GM12872 (cell line): ENCODE results near the gene POP7.

Experiments used
- CTCF ChIP-seq: IDR thresholded peaks from 3 replicates; pipeline ENCODE4 v1.5.1; 2011; ENCODE audit warnings: low read depth, mild to moderate bottlenecking, low read length, moderate library complexity; ENCODE audit not compliant: insufficient read depth

POP7 gene

DNA sequence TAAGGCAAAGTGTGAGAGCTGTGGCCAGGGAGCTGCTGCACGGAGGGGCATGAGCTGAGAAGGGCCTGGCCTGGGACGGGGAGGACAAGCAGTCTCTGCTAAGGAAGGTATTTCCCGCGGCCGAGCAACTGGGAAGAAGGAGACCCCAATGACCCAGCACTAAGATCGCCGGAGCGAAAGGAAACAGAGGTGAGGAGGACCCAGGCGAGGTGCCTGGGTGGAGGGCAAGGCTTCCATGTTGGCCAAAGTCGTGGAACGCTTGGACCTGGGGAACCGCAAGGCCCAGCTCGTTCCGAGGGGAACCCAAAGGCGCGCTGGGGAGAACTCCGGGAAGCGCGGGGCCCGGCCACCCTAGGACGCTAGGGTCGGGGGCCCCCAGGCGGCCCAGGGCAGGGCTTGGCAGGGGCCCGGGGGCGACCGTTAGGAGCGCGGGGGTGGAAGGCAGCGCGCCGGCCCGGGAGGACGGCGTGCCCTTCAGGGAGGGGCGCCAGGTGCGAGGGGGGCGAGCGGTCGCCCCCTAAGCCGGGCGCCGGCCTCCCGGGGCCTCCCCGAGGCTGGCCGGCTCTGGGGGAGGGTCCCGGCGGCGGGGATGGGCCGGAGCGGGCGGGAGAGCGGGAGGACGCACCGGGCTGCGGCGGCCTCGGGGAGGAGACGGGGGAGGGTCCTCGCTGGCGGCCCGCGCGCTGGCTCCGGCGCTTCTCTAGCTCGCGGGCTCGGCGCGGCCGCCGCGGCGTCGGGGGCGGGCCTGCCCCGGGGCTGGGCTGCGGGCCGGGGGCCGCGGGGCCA is 12.4 kb upstream of the POP7 start:
- TF ChIP-seq CTCF: no peak

- no peak for TF ChIP-seq CTCF
These were observed 11.7 kb upstream of the POP7 start, which contains the start of gene GIGYF1 for GRCh38 chr7:100694098-100694745. Gene GIGYF1 (minus strand): TSS chr7:100694250. CDS start chr7:100688238, 6,012 bp downstream.

DNA sequence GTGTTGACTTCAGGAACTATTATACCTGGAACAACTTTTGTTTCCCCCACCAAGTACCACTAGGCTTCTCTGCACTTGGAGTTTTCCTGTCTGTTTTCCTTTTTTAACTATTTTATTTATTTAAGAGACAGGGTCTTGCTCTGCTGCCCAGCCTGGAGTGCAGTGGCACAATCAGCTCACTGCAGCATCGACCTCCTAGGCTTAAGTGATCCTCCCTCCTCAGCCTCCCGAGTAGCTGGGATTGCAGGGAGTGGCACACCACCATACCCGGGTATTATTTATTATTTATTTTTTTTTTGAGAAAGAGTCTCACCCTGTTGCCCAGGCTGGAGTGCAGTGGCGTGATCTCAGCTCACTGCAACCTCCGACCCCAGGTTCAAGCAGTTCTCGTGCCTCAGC is 9.8 kb upstream of the POP7 start:
- no peak for TF ChIP-seq CTCF

DNA sequence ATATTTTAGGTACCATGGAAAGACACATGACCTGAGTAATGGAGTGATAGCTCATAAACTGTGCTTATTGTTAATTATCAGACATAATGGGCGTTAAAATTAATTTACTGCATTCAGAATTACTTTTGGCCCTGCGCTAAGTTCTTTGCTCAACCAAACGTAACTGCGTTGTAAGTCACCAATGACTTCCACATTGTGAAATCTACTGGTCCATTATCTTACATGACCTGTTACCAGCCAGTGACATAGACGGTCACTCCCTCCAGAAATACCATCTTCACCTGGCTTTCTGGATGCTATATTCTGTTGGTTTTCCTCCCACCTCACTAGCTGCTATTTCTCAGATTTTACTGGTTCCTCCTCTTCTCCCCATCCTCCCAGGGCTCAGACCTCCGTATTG is 6.9 kb upstream of the POP7 start:
- no peak for TF ChIP-seq CTCF

DNA sequence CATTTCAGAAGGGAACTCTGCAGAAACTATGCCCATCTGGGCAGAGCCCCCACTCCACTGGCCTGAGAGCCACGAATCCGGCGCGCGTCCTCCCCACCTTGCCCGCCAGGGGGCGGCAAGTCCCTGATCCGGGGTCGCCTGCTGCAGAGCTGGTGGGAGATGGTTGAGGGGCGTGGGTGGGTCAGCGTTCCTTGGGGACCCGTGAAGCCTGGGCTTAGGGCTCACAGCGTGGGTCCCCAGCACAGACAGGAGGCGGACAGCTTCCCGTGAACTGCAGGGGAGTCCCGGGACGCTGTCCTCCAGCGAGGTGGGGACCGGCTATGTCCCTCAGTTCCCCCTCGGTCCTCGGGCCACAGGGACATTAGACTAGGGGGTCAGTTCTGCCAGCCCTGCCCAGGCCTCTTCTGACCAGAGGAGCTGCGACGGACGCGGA is 585 bp upstream of the POP7 start:
- TF ChIP-seq CTCF: peak; percentile 94

DNA sequence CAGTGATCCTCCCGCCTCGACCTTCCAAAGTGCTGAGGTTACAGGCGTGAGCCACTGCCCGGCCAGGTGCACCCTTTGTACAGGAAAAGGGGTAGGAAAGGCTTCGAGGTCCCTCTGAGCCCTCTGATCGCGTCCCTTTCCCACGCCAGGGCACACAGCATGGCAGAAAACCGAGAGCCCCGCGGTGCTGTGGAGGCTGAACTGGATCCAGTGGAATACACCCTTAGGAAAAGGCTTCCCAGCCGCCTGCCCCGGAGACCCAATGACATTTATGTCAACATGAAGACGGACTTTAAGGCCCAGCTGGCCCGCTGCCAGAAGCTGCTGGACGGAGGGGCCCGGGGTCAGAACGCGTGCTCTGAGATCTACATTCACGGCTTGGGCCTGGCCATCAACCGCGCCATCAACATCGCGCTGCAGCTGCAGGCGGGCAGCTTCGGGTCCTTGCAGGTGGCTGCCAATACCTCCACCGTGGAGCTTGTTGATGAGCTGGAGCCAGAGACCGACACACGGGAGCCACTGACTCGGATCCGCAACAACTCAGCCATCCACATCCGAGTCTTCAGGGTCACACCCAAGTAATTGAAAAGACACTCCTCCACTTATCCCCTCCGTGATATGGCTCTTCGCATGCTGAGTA is 871 bp downstream of the POP7 start:
- TF ChIP-seq CTCF: no peak

DNA sequence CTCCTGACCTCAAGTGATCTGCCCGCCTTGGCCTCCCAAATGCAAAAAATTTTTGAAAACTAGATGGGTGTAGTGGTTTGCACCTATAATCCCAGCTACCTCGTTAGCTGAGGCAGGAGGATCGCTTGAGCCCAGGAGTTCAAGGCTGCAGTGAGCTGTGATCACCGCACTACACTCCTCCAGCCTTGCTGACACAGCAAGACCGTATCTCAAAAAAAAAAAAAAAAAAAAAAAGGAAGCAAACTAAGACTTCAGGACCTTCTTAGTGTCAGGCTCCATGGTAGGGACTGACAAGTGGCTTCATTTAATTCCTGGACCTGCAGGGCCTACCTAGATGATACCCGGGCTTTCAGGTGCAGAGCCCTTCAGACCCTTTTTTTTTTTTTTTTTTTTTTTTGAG is 2.5 kb downstream of the POP7 start:
- TF ChIP-seq CTCF: no peak
